ENCODE data around the gene OPN4.
A peak's percentile ranks its signal among the peaks of the same experiment; 100 is the strongest.

The OPN4 gene

GRCh38 chr10:86708068-86708782 is 53.9 kb downstream of the OPN4 start:
- in situ Hi-C loops (cut with MboI; ENCODE audit: low sequenced_read_pairs, unreplicated experiment): loop anchor here (5.0 kb wide), 1 partner anchor 189 kb away; no protein-coding TSS in a partner anchor
- TF ChIP-seq CTCF (IDR thresholded peaks at IDR 0.05; ENCODE audit: borderline replicate concordance, control extremely low read depth, extremely low read depth, insufficient read depth, missing control alignments): no peak
- DNase-seq (ENCODE audit: low spot score): no peak

- in situ Hi-C loops (cut with MboI; ENCODE audit: low sequenced_read_pairs, unreplicated experiment): loop anchor here (5.0 kb wide), 1 partner anchor 188 kb away; no protein-coding TSS in a partner anchor
- TF ChIP-seq CTCF (IDR thresholded peaks at IDR 0.05; ENCODE audit: borderline replicate concordance, control extremely low read depth, extremely low read depth, insufficient read depth, missing control alignments): no peak
Measured at GRCh38 chr10:86708783-86709380, 54.5 kb downstream of the OPN4 start.

GRCh38 chr10:86709396-86710185 is 55.2 kb downstream of the OPN4 start:
- TF ChIP-seq CTCF (IDR thresholded peaks at IDR 0.05; ENCODE audit: borderline replicate concordance, control extremely low read depth, extremely low read depth, insufficient read depth, missing control alignments): no peak
- in situ Hi-C loops (cut with MboI; ENCODE audit: low sequenced_read_pairs, unreplicated experiment): loop anchor here (5.0 kb wide), 1 partner anchor 188 kb away; no protein-coding TSS in a partner anchor
- no peak for DNase-seq (ENCODE audit: low spot score)

More at GRCh38 chr10:86708783-86709380, 54.5 kb downstream of the OPN4 start:
- no peak for DNase-seq (ENCODE audit: low spot score)

- DNase-seq (ENCODE audit: low spot score): peak; percentile 97
- TF ChIP-seq CTCF (IDR thresholded peaks at IDR 0.05; ENCODE audit: borderline replicate concordance, control extremely low read depth, extremely low read depth, insufficient read depth, missing control alignments): peak; percentile 86
- in situ Hi-C loops (cut with MboI; ENCODE audit: low sequenced_read_pairs, unreplicated experiment): no loop called here
Measured at GRCh38 chr10:86710987-86711512, 56.7 kb downstream of the OPN4 start.

- in situ Hi-C loops (cut with MboI; ENCODE audit: low sequenced_read_pairs, unreplicated experiment): no loop called here
- no peak for TF ChIP-seq CTCF (IDR thresholded peaks at IDR 0.05; ENCODE audit: borderline replicate concordance, control extremely low read depth, extremely low read depth, insufficient read depth, missing control alignments)
- peak; percentile 87 for DNase-seq (ENCODE audit: low spot score)
Measured at GRCh38 chr10:86711513-86712316, 57.4 kb downstream of the OPN4 start.

Measured in GM13976 (cell line).